ENCODE measurements around the gene SH3TC1.

- no peak for TF ChIP-seq CTCF (IDR thresholded peaks at IDR 0.05; ENCODE audit: low read depth, low read length, missing input control)
- no peak for TF ChIP-seq MAX (IDR thresholded peaks at IDR 0.05)
- TF ChIP-seq YY1 (IDR thresholded peaks at IDR 0.05), result no peak
- no peak for TF ChIP-seq JUND (IDR thresholded peaks at IDR 0.05)
- no peak for TF ChIP-seq GABPA (IDR thresholded peaks at IDR 0.05 in 1 of 2, conservative IDR thresholded peaks at IDR 0.05 in 1 of 2)
- TF ChIP-seq TAF1 (conservative IDR thresholded peaks at IDR 0.05), result no peak
- TF ChIP-seq RXRA (IDR thresholded peaks at IDR 0.05), result no peak
- no peak for TF ChIP-seq HNF4G (IDR thresholded peaks at IDR 0.05)
- no peak for TF ChIP-seq EGR1 (IDR thresholded peaks at IDR 0.05; ENCODE audit: low read depth in 2 of 2)
- no peak for TF ChIP-seq NR2F2 (IDR thresholded peaks at IDR 0.05)
- TF ChIP-seq FOXA1 (IDR thresholded peaks at IDR 0.05), result no peak
- no peak for TF ChIP-seq SP1 (IDR thresholded peaks at IDR 0.05)
These were observed 62.9 kb downstream of the SH3TC1 start for GRCh38 chr4:8261851-8262535.
